EH (cell line): ENCODE results near the gene NDC1.
"Not testable (repeated sequence)": the region's sequence is repeated elsewhere in the genome, so short reads cannot be mapped to it uniquely, and the experiment has no call there.

Source experiments
- DNase-seq: peaks from one replicate; pipeline ENCODE4 v3.0.0-alpha.2; 2015; ENCODE audit warnings: low read depth

NDC1 gene

DNA sequence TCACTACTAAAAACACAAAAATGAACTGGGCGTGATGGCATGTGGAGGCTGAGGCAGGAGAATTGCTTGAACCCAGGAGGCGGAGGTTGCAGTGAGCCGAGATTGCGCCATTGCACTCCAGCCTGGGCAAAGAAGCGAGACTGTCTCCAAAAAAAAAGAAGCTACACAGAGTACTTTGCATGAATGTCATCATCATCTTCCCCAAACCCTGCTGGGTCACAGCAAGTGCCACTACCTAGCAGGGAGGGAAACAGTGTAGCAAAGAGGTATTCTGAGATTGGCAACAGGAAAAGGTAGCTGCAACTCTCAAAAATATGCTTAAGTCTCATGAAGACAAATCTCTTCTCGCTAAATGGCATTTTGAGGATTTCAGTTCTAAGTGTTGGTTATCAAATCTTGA, 12.8 kb downstream of the NDC1 start:
- no peak for DNase-seq

GRCh38 chr1:53822931-53823330, 15.2 kb downstream of the NDC1 start:
- DNase-seq: no peak

DNA sequence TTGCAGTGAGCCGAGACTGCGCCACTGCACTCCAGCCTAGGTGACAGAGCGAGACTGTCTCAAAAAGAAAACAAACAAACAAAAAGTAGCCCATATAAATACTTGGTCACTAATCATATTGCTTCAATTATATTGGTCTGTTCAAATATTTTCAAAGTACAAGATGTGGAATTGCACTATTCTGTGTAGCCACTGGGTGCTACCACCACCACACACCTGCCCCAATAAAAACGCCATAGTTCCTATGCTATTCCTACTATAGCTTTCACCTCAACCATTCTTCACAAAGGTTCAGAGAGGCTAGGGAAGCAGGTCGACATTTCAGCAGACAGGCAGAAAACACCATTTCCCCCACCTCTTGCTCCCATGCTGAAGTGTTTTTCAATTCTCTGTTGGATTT, 16.7 kb downstream of the NDC1 start:
- DNase-seq: no peak

GRCh38 chr1:53819387-53819786, 18.7 kb downstream of the NDC1 start:
- no peak for DNase-seq

DNA sequence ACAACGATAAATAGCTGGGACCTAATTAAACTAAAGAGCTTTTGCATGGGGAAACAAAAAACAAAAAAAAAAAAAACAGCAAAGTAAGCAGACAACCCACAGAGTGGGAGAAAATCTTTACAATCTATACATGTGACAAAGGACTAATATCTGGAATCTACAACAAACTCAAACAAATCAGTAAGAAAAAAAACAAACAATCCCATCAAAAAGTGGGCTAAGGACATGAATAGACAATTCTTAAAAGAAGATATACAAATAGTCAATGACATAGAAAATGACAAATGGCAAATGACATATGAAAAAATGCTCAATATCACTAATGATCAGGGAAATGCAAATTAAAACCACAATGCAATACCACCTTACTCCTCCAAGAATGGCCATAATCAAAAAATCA, 21.5 kb downstream of the NDC1 start:
- DNase-seq: not testable (repeated sequence)

GRCh38 chr1:53815484-53815883, 22.6 kb downstream of the NDC1 start:
- not testable (repeated sequence) for DNase-seq

- peak; percentile 10 for DNase-seq
Measured at GRCh38 chr1:53811414-53811851, 26.7 kb downstream of the NDC1 start.

DNA sequence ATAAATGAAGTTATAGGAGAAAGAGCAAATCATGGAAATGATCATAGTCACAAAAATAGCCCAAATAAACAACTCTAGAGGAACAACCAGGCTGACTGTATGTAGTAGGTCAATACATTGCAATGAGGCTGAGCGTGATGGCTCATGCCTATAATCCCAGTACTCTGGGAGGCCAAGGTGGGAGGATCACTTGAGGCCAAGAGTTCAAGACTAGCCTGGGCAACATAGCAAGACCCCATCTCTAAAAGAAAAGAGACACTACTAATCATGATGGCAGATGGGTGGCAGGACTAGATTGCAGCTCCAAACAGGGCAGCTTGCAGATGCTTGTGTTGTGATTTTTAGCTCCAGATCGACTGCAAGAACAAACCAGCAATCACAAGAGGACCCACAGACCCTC, 27.6 kb downstream of the NDC1 start:
- DNase-seq: no peak

DNA sequence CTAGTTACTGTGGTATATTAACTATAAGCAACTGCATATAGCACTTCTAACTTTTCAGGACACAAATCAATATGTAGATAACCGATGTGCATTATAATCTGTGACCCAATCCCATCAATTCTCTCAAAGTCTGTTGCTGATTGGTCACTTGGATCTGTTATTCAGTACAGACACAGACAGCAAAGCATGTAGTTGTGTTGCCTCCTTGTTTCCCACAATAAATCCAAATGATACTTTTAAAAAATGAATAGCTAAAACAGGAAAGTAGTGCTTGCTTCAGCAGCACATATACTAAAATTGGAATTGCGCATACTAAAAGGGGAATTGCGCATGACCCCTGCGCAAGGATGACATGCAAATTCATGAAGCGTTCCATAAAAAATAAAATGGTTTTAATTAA, 28.1 kb downstream of the NDC1 start:
- no peak for DNase-seq

- DNase-seq: peak; percentile 81
Measured at GRCh38 chr1:53807916-53808315, 30.2 kb downstream of the NDC1 start.

DNA sequence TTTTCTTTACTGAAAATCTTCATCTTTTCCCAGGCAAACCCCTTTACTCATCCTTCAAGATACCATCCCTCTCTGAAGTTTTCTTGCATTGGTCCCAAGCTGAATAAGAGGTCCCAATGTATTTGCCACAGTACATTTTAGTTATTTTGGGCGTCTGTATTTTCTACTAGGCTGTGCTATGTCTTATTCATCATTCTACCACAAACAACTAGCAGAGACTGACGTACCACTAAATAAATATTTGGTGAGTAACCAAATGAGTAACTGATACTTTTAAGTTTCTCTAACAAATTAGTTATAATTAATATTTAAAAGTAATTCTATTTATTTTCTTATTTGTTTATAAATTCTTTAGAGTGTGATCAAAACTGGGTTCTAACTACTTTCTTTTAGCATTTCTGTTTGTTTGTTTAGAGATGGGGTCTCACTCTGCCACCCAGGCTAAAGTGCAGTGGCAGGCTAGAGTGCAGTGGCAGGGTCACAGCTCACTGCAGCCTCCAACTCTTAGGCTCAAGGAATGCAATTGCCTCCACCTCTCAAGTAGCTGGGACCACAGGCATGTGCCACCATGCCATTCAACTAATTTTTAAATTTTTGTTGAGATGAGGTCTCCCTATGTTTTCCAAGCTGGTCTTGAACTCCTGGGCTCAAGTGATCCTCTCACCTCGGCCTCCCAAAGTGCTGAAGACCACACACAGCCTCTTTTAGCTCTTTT, 33.1 kb downstream of the NDC1 start:
- DNase-seq: peak; percentile 50

DNA sequence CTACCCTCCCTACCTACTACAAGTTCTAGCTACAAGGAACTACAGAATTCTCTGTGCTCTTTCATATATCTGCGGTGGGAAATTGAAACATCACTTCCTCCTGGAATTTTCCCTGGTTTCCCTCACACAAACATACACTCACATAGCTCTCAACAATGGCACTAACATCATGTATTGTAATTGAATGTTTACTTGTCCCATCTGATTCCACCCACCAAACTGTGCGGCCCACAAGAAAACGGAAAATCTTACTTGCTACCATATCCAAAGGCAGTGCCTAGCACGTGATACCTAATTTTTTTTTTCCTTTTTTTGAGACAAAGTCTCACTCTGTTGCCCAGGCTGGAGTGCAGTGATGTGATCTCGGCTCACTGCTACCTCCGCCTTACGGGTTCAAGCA, 33.9 kb downstream of the NDC1 start:
- DNase-seq: no peak

GRCh38 chr1:53800621-53801020, 37.5 kb downstream of the NDC1 start:
- no peak for DNase-seq

DNA sequence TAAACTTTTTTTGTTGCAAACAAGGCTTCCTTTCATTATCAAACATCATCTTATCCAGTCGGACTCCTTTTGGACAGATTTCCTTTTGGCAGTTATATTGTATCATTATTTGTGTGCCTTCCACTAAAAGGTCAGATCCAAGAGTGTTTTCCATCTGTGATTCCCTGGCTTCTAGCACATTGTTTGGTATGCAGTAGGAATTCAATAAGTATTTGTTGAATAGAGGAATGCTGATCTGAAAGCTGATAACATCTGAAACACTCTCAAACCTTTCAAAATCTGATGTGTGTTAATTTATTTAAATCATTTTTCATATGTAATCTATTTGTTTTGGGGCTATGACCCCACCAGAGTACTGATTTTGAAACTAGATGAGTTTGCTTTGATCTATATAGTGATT, 39.0 kb downstream of the NDC1 start:
- DNase-seq: peak; percentile 63

DNA sequence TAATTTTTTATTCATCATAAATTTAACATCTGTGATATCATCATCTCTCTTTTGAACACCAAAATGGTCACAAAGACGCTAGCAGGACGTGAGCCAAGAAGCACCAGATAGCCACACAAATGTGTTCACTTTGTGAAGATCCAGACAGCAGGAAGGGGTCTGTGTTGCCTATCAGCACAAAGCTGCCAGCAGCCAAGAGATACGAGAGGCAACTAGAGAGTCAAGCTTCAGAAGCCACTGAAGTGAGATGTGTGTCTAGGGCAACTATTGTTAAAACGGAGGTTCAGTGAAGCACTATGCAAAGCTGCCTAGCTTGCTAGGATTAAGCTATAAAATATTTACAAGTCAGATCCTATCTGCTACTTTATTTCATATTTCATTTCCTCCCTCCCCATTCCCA, 45.3 kb downstream of the NDC1 start:
- DNase-seq: no peak

DNA sequence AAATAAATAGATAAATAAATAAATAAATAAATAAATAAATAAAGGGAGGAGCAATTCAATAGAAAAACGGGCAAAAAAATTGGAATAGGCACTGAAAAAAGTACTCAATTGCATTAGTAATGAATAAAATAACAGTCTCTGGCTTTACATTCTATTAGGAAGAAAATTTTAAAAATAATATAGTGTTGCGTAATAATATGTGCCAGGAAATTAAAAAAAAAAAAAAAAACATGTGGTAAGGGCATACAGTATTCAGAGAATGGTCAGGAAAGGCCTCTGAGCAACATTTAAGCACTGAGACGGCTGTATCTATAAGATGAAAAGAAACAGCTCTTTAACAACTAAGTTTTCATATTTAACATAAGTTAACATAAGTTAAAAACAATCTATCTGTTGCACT, 50.4 kb downstream of the NDC1 start:
- DNase-seq: no peak

GRCh38 chr1:53783056-53783455, 55.0 kb downstream of the NDC1 start:
- DNase-seq: peak; percentile 40

DNA sequence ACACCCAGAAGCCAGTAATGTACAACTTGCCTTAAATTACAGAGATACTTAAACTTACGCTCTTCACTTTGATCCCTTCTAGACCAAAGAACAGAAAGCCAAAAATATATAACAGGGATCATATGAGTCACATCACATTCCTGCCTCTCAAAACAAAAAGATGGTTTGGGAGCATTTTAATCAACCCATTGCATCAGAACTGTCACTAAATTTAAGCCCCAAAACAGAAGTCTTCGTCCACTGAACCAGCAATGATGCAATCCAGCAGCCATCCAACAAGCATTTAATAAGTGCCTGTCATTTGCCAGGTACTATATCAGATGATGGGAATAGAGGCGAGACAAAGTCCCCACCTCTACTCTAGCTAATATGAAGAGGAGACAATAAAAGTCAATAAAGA, 56.4 kb downstream of the NDC1 start:
- DNase-seq: peak; percentile 84

GRCh38 chr1:53777272-53777671, 60.8 kb downstream of the NDC1 start:
- DNase-seq: no peak

GRCh38 chr1:53771648-53772047, 66.4 kb downstream of the NDC1 start:
- DNase-seq: peak; percentile 74

- DNase-seq: peak; percentile 57
Measured at GRCh38 chr1:53769780-53770179, 68.3 kb downstream of the NDC1 start.

DNA sequence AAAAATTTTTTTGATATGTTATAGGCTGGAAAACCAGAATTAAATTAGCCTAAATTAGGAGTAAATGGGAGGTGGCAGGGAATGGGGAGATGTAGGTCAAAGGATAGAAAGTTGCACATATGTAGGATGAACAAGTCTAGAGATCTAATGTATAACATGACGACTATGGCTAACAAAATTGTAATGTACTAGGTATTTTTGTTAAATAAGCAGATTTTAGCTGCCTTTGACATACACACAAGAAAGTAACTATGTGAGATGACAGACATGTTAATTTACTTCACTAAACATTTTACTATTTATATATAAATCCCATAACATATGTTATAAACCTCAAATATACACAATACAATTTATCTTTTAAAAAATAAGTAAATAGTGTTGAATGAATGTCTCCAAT, 68.9 kb downstream of the NDC1 start:
- DNase-seq: no peak

GRCh38 chr1:53766831-53767405, 71.2 kb downstream of the NDC1 start:
- DNase-seq: peak; percentile 70

GRCh38 chr1:53766194-53766742, 71.8 kb downstream of the NDC1 start:
- no peak for DNase-seq
